Vagina (tissue), 2 donors: Measurements from ENCODE around the gene RNU6-7.

Source experiments
- POLR2A ChIP-seq, 2 donors: fragments of 450-650 bp; IDR thresholded peaks; one replicate each; pipeline ENCODE4 v1.6.1; 2017; ENCODE audit warnings: antibody characterized with exemption in 2 of 2, mild to moderate bottlenecking in 2 of 2, moderate library complexity in 2 of 2
- POLR2AphosphoS5 ChIP-seq, 2 donors: sonication (generic); formaldehyde crosslinking; IDR thresholded peaks; one replicate each; pipeline ENCODE4 v1.9.0; 2017; ENCODE audit warnings: antibody characterized with exemption in 2 of 2, mild to moderate bottlenecking in 2 of 2, low read depth in 1 of 2; ENCODE audit not compliant: insufficient read depth in 1 of 2
- TF ChIP-seq, protein P1 (sequence below), 3 experiments: fragments of 450-650 bp in 2 of 3; fragments of 200-600 bp in 1 of 3; sonication (generic) in 1 of 3; IDR thresholded peaks; one replicate each; pipeline ENCODE4 v1.5.1; 2017 to 2019; ENCODE audit warnings: antibody characterized with exemption in 3 of 3, mild to moderate bottlenecking in 2 of 3, moderate library complexity in 2 of 3

- TF ChIP-seq POLR2AphosphoS5 (IDR thresholded peaks at IDR 0.05; ENCODE audit: insufficient read depth in 1 of 2, low read depth in 1 of 2) (no peak), POLR2A (IDR thresholded peaks at IDR 0.05) (no peak)
- TF ChIP-seq, protein P1, sequence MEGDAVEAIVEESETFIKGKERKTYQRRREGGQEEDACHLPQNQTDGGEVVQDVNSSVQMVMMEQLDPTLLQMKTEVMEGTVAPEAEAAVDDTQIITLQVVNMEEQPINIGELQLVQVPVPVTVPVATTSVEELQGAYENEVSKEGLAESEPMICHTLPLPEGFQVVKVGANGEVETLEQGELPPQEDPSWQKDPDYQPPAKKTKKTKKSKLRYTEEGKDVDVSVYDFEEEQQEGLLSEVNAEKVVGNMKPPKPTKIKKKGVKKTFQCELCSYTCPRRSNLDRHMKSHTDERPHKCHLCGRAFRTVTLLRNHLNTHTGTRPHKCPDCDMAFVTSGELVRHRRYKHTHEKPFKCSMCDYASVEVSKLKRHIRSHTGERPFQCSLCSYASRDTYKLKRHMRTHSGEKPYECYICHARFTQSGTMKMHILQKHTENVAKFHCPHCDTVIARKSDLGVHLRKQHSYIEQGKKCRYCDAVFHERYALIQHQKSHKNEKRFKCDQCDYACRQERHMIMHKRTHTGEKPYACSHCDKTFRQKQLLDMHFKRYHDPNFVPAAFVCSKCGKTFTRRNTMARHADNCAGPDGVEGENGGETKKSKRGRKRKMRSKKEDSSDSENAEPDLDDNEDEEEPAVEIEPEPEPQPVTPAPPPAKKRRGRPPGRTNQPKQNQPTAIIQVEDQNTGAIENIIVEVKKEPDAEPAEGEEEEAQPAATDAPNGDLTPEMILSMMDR (IDR thresholded peaks at IDR 0.05): no peak
Measured at GRCh38 chr14:32249371-32249770, 47.5 kb downstream of the RNU6-7 start.
